Neural cell (in vitro differentiated cells): Measurements from ENCODE around the gene MXRA8.

Experiments used
- CTCF ChIP-seq: fragments of 450-650 bp; IDR thresholded peaks from 2 replicates; pipeline ENCODE4 v1.5.1; 2014; ENCODE audit warnings: antibody characterized with exemption, mild to moderate bottlenecking, moderate library complexity; ENCODE audit not compliant: poor library complexity, severe bottlenecking
- EP300 ChIP-seq: fragments of 450-650 bp; conservative IDR thresholded peaks from 2 replicates; pipeline ENCODE4 v1.6.1; 2014; ENCODE audit warnings: antibody characterized with exemption, mild to moderate bottlenecking, moderate library complexity; ENCODE audit not compliant: poor library complexity, severe bottlenecking
- EZH2 ChIP-seq: fragments of 200-600, 300-800 bp; shearing (Covaris generic), sonication (generic); IDR thresholded peaks from 2 replicates; pipeline ENCODE4 v1.6.1; 2014; ENCODE audit warnings: antibody characterized with exemption, low read length, borderline replicate concordance, mild to moderate bottlenecking; ENCODE audit not compliant: insufficient read depth, poor library complexity, severe bottlenecking
- POLR2AphosphoS5 ChIP-seq: IDR thresholded peaks from 2 replicates; pipeline ENCODE4 v1.6.1; 2012
- SMC3 ChIP-seq: fragments of 450-650 bp; conservative IDR thresholded peaks from 2 replicates; pipeline ENCODE4 v1.6.1; 2014; ENCODE audit warnings: antibody characterized with exemption, mild to moderate bottlenecking, moderate library complexity; ENCODE audit not compliant: poor library complexity
- TAF1 ChIP-seq: IDR thresholded peaks from 2 replicates; pipeline ENCODE4 v1.6.1; 2012; ENCODE audit warnings: low read depth

- TF ChIP-seq CTCF (no peak), EP300 (no peak), EZH2 (no peak), TAF1 (no peak), POLR2AphosphoS5 (no peak), SMC3 (no peak)
Measured at GRCh38 chr1:1347663-1348419, 10.5 kb downstream of the MXRA8 start.
